ENCODE data around the gene CMSS1.

CMSS1 gene

DNA sequence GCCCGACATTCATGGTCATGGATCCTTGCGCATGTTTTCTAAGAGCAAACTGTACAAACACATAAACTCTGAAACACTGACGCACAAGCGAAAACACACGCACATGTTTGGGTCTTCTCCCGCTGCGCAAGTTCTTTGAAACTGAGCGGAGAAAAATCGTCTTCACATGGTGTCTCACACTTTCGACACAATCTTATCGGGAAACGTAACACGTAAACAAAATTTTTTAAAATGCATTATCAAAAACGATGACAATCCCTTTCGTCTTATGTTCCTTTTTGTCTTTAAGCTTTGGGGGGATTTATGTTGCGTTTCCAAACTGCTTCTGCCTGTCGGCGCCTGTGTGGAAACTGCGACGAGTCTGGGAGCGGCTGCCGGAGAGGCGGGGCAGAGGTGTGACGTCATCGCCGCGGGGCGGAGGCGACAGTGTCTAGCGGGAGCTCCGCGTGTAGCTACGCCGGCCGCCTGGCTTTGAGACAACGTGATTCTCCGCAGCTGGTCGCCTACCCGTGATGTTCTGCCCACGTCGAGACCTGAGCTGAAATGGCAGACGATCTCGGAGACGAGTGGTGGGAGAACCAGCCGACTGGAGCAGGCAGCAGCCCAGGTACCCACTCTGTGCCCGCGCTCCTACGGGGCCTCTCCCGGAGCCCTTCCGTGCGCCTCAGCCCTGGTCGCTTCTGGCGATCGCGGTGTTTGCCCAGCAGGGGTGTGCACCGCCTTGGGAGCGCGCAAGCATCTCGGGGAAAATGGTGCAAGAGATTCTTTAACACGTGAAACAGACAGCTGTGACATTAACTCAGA is at the start of gene CMSS1:
Gene CMSS1, plus strand, starts transcription at position 426 of the 804 bp plus-strand sequence.
- peak; percentile 84 for DNase-seq

DNA sequence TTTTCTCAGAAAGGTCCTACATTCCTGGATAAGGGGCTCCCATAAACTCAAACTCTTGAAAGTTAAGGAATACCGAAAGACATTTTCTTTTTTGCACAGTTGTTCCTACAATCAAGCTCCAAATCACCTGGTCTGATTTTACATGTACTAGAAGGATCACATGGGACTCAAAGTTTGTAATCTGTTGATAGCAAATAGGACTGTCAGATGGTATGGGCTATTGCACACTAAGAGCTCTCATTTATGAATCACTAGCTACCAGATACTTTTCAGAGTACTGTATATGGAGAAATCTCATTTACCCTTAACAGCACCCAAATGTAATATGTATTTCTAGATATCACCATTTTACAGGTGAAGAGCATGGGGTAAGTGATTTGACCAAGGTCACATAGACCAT is 49.5 kb upstream of the CMSS1 start:
- no peak for DNase-seq

DNA sequence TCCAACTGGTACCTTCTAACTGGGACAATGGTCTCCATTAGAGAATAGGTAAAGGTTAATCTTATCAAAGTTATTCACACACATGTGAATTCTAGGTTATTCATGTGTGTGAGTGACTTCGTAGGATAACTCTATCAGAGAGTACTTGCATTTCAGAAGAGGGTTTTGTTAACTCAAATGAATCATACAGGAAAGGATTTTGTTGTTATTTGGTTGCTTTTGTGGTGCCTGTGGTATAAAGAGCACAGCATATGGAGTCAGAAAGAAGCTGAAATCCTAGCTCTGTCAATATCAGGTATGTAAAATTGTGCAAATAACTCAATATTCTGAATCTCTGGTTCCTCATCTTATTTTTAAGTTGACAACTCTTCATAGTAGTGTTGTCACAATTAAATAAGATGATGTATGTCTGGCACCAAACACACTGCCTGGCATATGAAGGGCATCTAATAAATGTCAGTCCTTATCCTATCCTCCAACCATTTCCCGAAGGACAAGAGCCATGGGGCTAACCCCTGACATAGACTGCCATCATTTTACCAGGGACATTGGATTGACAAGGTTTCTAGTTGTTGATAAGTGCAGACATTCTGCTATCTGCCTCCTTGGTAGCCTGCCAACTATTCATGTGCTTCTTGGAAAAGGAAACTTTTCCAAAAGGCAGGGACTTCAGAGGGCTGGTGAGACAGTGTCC is 48.7 kb upstream of the CMSS1 start:
- no peak for DNase-seq

DNA sequence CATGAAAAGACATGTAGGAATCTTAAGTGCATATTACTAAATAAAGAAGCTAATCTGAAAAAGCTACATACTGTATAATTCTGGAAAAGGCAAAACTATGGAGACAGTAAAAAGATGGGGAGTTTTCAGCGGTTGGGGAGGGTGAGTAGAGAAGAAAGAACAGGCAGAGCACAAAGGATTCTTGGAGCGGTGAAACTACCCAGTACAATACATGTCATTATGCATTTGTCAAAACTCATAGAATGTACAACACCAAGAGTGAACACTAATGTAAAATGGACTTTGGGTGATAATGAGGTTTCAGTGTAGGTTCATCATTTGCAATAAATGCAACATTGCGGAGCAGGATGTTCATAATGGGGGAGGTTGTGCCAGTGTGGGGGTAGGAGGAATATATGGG is 45.5 kb upstream of the CMSS1 start:
- DNase-seq: no peak

DNA sequence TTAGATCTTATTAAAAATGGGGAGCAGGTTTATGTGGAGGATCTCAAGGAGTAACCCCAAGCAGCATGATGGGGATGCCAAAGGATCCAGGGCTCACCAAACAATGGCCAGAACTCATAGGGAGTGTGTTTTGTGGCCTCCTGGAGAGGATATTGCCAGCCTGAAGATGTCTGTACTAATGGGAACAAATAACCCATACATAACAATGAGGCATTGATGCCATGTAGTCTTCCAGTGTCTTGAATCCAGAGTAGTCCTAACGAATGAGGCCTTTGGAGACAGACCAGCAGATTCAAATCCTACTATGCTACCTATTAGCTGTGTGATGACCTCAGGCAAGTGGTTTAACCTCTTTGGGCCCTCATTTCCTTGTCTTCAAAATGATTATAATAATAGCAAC is 45.0 kb upstream of the CMSS1 start:
- DNase-seq: no peak

DNA sequence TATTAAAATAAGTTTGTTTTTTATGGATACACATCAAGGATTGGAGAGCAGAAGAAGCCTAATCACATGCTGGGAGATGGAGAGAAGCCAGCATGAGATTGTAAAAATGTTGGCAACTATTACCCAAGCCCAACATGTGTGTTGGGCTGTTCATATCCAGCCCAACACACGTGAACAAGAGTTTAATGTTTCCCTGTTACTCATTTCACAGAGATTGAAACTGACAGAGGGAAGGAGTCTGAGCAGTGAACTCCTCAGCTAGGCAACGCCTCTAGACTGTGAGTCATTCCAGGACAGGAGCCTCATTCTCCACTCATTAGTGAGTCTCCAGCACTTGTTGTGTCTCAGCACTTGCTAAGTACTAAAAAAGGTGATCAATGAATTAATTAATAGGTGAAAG is 43.2 kb upstream of the CMSS1 start:
- DNase-seq: no peak

DNA sequence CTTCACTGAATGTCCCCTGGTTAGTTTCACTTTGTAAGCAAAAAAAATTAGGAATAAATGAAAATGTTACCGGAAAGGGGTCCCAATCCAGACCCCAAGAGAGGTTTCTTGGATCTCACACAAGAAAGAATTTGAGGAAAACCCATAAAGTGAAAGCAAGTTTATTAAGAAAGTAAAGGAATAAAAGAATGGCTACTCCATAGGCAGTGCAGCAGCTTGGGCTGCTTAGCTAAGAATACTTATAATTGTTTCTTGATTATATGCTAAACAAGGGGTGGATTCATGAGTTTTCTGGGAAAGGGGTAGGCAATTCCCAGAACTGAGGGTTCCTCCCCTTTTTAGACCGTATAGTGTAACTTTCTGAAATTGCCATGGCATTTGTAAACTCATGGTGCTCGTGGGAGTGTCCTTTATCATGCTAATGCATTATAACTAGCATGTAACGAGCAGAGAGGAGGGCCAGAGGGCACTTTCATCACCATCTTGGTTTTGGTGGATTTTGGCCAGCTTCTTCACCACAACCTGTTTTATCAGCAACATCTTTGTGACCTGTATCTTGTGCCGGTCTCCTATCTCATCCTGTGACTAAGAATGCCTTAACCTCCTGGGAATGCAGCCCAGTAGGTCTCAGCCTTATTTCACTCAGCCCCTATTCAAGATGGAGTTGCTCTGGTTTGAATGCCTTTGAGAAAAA is 41.0 kb upstream of the CMSS1 start:
- no peak for DNase-seq

DNA sequence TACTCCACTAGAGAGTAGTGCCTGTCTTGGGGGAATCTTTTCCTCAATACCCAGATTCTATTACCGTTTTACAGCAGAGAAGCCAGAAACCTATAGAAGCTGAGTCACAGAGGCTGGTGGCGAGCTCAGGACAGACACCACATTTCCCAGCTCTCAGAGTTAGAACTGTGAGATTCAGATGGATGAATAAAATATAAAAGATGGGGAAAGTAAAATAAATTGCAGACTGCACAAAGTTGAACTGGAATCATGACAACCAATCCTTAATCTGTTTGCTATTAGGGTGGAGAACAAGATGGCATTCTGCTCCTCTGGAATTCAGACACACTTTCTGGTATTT is 40.5 kb upstream of the CMSS1 start:
- no peak for DNase-seq

DNA sequence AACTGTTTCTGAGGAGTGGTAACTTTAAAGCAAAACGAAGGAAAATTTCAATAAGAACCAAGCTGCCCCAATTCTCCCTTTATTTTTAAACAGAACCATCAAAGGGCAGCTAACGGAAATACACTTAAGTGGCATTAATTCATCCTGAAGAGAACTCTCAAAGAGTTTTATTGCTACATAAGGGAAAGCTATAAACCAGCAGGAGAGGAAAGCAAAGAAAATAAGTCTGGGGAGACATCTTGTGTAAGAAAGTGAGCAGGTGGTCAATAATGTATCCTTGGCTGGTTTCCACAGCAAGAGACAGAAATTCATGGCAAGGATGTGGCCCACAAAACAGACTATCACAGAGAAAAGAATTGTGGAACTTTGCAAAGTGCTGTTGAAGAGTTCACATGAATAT is 40.0 kb upstream of the CMSS1 start:
- DNase-seq: no peak

DNA sequence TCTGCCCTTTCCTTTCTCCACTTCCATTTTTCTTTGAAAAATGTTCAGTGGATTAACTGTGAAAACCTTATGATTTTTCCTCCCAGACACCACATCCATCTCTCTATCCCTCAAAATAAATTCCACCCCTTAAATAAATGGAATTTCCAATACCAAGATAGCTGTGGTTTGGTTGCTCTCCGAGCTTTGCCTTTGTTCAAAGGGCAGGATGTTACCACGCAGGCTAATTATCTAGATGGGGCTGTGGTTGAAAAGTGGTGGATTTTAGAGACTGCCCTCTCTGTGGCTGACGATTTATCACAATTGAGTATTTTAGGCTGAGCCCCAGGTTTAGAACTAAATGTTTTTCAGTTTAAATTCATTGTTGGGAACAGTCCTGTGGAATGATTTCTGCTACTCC is 36.9 kb upstream of the CMSS1 start:
- DNase-seq: no peak

DNA sequence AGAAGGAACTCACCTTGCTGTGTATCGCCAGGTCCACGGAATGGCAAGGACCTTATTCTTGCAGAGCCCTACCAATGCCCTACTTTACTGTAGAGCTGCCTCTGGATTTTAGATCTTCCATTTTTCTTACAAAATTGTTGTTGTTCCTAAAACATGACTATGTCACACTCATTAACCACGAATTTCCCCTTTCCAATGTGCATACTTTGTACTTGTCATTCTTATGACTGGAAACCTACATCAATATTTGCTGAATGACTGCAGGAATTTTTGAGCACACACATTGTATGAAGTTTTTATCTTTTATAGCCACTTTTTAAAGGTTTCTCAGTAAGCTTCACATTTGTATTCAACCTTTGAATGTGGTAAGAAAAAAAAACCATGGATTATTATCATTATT is 35.9 kb upstream of the CMSS1 start:
- no peak for DNase-seq

DNA sequence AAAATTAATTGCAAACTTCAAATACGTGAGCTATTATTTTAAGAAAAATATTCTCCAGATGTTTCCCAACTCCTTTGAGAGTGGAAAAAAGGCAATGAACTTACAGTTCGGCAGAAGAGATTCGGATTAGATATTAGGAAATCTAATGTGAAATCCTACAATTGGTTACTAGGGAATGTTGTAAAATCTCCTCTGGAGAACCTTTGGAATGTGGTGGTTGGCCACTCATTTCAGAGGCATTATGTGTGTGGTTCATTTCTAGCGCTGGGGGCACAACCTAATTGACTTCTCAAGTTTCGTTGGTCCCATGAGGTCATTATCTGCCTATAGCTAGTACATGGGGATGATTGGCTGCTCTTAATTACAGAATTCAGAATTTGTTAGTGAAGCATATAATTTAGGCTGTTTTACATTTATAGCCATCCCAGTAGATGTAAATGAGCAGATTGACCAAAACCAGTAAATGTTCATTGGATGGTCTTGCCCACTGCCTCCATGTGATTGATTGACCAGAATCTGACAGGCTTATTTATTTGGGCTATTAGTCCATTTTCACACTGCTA is 34.6 kb upstream of the CMSS1 start:
- DNase-seq: no peak

DNA sequence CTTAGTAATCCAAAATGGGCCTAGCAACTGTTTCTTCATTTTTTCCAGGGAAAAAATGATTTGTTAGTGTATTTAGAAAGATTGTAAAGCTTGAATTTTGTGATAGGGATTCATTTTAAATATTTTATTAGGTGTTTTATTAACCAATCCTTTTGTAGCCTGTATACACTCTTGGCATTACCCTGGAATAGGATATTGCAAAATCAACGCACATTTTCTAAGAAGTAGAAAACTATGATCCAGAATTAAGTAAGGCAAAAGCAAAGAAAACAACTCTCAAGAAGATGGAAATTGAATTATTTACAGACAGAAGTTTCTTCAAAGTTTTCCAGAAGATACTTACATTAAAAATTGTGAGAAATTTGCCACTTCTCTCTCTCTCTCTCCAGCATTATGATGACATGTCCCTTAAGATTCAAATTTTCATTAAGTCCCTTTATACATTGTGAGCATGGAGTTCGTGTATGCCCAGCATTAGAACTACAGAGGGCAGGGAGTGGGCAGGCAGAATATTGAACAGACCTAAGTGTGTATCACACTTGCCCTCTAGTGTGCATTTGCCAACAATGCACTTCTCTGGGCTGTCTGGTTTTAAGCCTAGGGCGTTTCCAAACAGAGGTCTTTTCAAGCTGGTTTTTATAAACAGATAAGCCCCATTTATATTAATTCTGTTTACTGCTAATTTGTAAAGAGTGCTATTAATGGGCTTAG is 28.5 kb upstream of the CMSS1 start:
- DNase-seq: peak; percentile 3

DNA sequence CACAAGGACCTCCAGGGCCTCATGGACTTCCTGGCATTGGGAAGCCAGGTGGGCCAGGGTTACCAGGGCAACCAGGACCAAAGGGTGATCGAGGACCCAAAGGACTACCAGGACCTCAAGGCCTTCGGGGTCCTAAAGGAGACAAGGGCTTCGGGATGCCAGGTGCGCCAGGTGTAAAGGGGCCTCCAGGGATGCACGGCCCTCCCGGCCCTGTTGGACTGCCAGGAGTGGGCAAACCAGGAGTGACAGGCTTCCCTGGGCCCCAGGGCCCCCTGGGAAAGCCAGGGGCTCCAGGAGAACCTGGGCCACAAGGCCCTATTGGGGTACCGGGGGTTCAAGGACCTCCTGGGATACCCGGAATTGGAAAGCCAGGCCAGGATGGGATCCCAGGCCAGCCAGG is 23.2 kb upstream of the CMSS1 start:
- no peak for DNase-seq

DNA sequence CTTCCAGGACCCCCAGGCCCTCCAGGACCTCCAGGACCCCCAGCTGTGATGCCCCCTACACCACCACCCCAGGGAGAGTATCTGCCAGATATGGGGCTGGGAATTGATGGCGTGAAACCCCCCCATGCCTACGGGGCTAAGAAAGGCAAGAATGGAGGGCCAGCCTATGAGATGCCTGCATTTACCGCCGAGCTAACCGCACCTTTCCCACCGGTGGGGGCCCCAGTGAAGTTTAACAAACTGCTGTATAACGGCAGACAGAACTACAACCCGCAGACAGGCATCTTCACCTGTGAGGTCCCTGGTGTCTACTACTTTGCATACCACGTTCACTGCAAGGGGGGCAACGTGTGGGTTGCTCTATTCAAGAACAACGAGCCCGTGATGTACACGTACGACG is 22.1 kb upstream of the CMSS1 start:
- no peak for DNase-seq

DNA sequence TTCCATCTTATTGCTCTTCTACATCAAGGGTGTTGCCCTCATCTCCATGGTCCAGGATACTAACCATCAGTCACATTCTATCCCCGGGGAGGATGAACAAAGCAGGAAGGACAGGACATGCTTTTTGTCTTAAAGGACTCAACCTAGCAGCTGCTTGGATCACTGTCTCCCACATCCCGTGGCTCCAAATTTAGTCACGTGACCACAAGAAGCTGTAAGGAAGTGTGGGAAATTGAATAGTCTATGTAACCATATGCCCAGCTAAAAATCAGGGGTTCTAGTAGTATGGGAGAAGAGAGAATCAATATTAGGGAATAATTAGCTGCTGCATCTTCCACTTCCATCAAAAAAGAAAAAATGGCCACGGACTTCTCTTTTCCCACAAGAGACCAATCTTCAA is 18.2 kb upstream of the CMSS1 start:
- no peak for DNase-seq

DNA sequence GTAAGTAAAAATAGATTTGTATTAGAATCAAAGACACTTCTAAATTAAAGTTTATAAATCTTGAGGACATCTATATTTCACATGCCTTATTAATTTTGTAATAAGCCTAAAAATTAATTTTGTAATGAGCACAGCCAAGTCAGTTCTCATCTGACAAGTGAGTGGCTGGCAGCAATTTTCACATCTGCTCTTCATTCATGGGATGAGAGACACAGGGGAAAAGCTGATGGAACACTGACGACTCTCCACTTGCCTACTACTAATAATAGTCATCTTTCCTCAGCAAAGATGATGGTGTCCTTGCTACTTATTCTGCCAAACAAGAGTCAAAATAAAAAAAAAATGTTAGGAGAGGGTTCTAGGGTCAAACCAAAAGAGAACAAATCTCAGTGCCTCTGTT is 14.4 kb upstream of the CMSS1 start:
- no peak for DNase-seq

DNA sequence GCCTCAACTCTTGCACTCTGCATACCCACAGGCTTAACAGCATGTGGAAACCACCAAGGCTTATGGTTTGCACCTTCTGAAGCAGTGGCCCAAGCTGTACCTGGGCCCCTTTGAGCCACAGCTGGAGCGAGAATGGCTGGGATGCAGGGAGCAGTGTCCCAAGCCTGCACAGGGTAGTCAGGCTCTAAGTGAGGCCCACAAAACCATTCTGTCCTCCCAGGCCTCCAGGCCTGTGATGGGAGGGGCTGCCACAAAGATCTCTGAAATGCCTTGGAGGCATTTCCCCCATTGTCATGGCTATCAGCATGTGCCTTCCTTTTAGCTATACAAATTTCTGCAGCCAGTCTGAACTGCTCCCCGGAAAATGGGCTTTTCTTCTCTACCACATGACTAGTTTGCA is 12.5 kb upstream of the CMSS1 start:
- DNase-seq: no peak

DNA sequence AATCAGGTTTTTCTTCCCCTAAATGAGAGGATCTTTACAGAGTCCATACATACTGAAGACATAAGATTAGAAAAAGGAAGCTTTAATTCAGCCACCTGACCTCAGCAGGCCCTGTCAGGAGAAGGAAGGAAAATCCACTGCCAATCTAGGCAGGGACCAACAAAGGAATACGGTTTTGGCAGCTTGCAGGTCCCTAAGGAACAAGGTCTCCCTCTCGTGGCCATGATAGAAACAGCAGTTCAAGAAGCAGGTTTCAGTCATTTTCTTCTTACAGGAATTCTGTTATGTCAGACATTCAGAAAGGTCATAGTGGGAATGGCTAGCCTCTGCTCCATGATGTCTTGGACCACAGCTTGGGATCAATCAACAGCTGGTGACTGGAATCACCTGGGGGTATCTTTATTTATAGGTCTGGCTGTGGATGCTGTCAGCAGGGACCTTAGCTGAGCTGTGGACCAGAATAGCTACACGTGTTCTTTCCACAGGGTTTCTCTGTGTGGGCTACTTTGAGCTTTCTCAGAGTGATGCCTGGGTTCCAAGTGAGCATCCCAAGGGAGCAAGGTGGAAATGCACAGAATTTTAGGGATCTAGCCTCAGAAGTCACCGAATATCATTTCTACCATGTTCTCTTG is 9.4 kb upstream of the CMSS1 start:
- peak; percentile 3 for DNase-seq

DNA sequence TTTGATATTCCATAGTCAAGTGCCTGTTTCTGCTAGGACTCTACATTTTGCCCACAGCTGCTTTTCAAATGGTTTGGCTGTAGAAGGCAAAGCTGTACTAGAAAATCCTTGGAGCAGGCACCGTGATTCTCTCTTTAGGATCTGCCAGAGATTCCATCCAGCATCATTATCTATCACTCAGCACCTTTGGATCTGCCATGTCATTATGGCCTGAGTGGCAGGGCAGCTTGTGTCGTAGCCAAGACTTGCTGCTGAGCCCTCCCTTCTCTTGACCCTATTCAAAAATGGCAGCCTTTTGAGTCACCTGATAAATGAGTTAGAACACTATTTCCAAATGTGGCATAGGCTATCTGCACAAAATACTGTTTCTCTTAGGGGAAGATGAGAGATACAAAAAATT is 8.1 kb upstream of the CMSS1 start:
- DNase-seq: no peak

DNA sequence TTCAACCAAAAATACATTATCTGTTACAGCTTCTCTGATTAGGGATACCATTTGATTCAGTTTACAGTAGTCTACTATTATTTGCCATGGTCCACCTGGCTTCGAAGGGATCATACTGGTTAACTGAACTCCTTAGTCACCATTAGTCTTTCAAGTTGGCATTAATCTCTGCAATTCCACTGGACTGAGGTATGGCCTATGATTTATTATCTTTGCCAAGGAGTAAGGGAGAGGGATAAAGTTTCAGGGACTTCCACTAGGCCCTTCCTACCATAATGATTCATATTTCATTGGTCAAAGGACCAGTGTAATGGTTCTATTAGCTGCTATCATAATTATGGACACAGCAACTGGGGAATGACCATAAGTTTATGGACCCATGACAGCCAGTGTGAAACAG is 7.3 kb upstream of the CMSS1 start:
- DNase-seq: no peak

DNA sequence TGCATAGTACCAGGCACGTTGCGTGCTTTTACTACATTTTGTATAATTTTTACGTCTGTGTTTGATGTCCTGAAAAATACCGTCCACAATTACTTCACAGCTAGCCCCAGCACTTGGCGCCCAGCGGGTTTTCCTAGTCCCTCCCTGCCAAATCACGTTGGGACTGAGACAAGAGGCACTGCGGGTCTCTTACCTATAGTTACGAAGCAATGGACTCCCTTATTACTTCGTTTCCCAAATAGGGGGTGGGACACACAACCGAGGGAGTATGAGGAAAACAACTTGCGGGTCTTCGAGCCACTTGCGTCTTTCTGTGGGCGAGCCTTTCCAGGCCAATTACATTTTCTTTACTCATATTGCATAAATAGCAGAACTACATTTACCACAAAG is 620 bp upstream of the CMSS1 start:
- DNase-seq: no peak

DNA sequence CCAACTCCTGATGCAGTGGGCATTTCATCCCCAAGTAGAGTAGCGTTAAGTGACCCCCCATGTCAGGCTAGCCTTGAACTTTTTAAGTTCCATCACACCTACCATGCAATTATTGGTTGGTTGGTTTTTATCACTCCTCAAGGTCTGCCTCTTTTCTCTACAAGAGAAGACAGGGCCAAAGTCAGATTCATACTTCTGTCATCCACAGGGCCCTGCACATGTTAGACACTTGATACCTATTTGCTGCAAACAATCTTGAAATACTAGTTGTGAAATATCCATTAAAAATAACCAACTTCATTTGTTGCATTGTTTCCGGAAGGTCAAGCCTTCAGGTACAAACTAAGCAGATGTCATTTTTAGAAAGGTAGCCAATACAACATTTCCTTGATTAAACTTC is 1.2 kb downstream of the CMSS1 start:
- DNase-seq: no peak
